Testis (tissue), 3 donors: ENCODE results near the gene BUD13. TPM values are rescaled to one million over a fixed set of nuclear protein-coding genes. Genes with fewer than 3 reads are reported as not detected.

Source experiments
- DNase-seq: peaks from one replicate; pipeline ENCODE4 v3.0.0-alpha.2; 2019
- H3K27ac ChIP-seq, 2 donors: fragments of 200-600 bp; sonication (generic); one replicate each; pipeline ENCODE4 v1.5.1; 2019
- H3K27me3 ChIP-seq: fragments of 200-600 bp; sonication (generic); one replicate; pipeline ENCODE4 v1.5.1; 2019
- H3K36me3 ChIP-seq: fragments of 200-600 bp; sonication (generic); one replicate; pipeline ENCODE4 v1.5.1; 2017; ENCODE audit warnings: low read depth; ENCODE audit errors: missing control alignments
- H3K4me1 ChIP-seq: fragments of 200-600 bp; sonication (generic); one replicate; pipeline ENCODE4 v1.5.1; 2019
- H3K4me3 ChIP-seq, 2 donors: fragments of 200-600 bp; sonication (generic); one replicate each; pipeline ENCODE4 v1.5.1; 2017 to 2019
- H3K9me3 ChIP-seq: fragments of 200-600 bp; sonication (generic); one replicate; pipeline ENCODE4 v1.5.1; 2017
- POLR2A ChIP-seq: fragments of 450-650 bp; IDR thresholded peaks from one replicate; pipeline ENCODE4 v1.6.1; 2017; ENCODE audit warnings: antibody characterized with exemption, mild to moderate bottlenecking, moderate library complexity
- WGBS, 2 donors: methylation state at CpG; one replicate each; pipeline ENCODE4 v1.1.5; 2018; 5-methylcytosine and 5-hydroxymethylcytosine counted together
- intact Hi-C: fragments of 100-400 bp; cut with DNase I; formaldehyde crosslinking; loops from one replicate; pipeline ENCODE4 v1.15.1; 2023; ENCODE audit warnings: low total_unique reads
- polyA plus RNA-seq: library from polyadenylated mRNA; stranded (reverse); fragments of 350-450 nt; fragmentation: Illumina TruSeq; extraction: RNeasy Lipid Tissue Mini Kit (QIAGEN cat#74804); gene quantifications from one replicate; pipeline ENCODE4 v1.2.3, GENCODE V29; 2014; ENCODE audit warnings: low read depth, low replicate concordance; ENCODE audit not compliant: insufficient read depth
- total RNA-seq, 2 donors: library from RNA; depleted of rRNA; stranded (reverse); fragments of >200 nt; gene quantifications; one replicate each; pipeline ENCODE4 v1.2.3, GENCODE V29; 2016
- TF ChIP-seq, protein P1 (sequence below), 3 experiments: fragments of 450-650 bp in 2 of 3; fragments of 200-600 bp in 1 of 3; sonication (generic) in 1 of 3; IDR thresholded peaks; one replicate each; pipeline ENCODE4 v1.5.1; 2016 to 2019; ENCODE audit warnings: antibody characterized with exemption in 3 of 3, mild to moderate bottlenecking in 2 of 3, moderate library complexity in 1 of 3

Gene BUD13
- total and polyA plus RNA-seq, 3 donors from 2014 or later: 25.9 to 47.2 (median 32.0) TPM

GRCh38 chr11:116814502-116814901 is 41.7 kb upstream of the BUD13 start:
- intact Hi-C loops: no loop called here
- H3K27ac ChIP-seq: no peak overlapping the region

GRCh38 chr11:116813781-116814471 is 41.1 kb upstream of the BUD13 start:
- Histone ChIP-seq H3K4me3 (no peak overlapping the region), H3K9me3 (no peaks in the 10 kb centered on the region), H3K4me1 (no peaks in the 10 kb centered on the region), H3K27ac (no peak overlapping the region), H3K36me3 (no peaks in the 10 kb centered on the region), H3K27me3 (no peaks in the 10 kb centered on the region)
- no peak for DNase-seq
- intact Hi-C loops: no loop called here
- TF ChIP-seq POLR2A: no peak
- TF ChIP-seq, protein P1, sequence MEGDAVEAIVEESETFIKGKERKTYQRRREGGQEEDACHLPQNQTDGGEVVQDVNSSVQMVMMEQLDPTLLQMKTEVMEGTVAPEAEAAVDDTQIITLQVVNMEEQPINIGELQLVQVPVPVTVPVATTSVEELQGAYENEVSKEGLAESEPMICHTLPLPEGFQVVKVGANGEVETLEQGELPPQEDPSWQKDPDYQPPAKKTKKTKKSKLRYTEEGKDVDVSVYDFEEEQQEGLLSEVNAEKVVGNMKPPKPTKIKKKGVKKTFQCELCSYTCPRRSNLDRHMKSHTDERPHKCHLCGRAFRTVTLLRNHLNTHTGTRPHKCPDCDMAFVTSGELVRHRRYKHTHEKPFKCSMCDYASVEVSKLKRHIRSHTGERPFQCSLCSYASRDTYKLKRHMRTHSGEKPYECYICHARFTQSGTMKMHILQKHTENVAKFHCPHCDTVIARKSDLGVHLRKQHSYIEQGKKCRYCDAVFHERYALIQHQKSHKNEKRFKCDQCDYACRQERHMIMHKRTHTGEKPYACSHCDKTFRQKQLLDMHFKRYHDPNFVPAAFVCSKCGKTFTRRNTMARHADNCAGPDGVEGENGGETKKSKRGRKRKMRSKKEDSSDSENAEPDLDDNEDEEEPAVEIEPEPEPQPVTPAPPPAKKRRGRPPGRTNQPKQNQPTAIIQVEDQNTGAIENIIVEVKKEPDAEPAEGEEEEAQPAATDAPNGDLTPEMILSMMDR (IDR thresholded peaks at IDR 0.05): no peak
- WGBS, 2 donors: 55 to 75% methylated on average over 4 to 5 of the region's 5 CpGs

More at GRCh38 chr11:116814502-116814901, 41.7 kb upstream of the BUD13 start:
- 89 to 93% methylated on average over 6 of the region's 6 CpGs for WGBS, 2 donors
- DNase-seq: no peak
- H3K27me3 ChIP-seq: no peaks in the 10 kb centered on the region
- TF ChIP-seq POLR2A: no peak
- TF ChIP-seq, protein P1 (IDR thresholded peaks at IDR 0.05): no peak
- no peak overlapping the region for H3K4me3 ChIP-seq
- no peaks in the 10 kb centered on the region for H3K9me3 ChIP-seq
- H3K36me3 ChIP-seq: no peaks in the 10 kb centered on the region
- H3K4me1 ChIP-seq: no peaks in the 10 kb centered on the region

GRCh38 chr11:116813170-116813569 is 40.4 kb upstream of the BUD13 start:
- Histone ChIP-seq H3K4me3 (no peak overlapping the region), H3K27me3 (no peaks in the 10 kb centered on the region), H3K36me3 (no peaks in the 10 kb centered on the region), H3K27ac (no peak overlapping the region), H3K4me1 (no peaks in the 10 kb centered on the region), H3K9me3 (no peaks in the 10 kb centered on the region)
- DNase-seq: no peak
- TF ChIP-seq POLR2A: no peak
- TF ChIP-seq, protein P1 (IDR thresholded peaks at IDR 0.05): no peak
- intact Hi-C loops: no loop called here
- 100% methylated on average over 1 of the region's 1 CpG for WGBS, 2 donors

DNA sequence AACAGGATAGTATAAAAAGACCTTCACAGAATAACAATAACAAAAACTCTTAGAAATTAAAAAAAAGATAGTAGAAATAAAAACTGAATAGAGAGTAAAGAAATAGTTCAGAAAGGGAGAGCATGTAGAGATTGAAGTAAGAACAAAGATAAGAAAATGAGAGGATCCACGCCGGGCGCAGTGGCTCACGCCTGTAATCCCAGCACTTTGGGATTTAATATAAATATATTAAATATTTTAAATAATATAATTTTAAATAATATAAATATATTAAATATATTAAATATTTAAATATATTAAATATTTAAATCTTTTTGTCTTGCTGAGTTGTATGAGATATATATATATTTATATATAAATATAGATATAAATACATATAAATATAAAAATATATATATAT is 39.3 kb upstream of the BUD13 start:
- Histone ChIP-seq H3K27me3 (no peaks in the 10 kb centered on the region), H3K27ac (no peak overlapping the region), H3K36me3 (no peaks in the 10 kb centered on the region), H3K9me3 (no peaks in the 10 kb centered on the region), H3K4me3 (no peak overlapping the region), H3K4me1 (no peaks in the 10 kb centered on the region)
- no peak for DNase-seq
- intact Hi-C loops: no loop called here
- 94 to 96% methylated on average over 4 of the region's 4 CpGs for WGBS, 2 donors
- TF ChIP-seq, protein P1 (IDR thresholded peaks at IDR 0.05): no peak
- TF ChIP-seq POLR2A: no peak

DNA sequence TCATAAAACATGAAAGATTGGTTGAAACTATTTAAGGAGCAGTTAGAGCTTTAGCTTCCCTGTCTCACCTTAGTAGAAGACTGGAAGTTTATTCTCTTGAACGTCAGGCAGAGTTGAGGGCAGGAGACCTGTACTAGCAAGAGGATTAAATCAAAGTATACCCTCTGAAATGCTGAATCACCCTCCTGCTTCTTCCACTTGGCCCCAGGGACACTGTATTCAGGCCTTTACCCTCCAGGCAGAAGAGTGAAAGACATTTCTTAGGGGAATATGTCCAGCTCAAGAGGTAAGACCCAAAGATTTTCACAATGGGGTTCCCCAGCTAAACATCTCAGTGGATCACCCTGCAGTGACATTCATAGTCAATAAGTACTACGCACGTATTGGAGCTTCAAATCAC is 38.4 kb upstream of the BUD13 start:
- H3K4me1 ChIP-seq: no peaks in the 10 kb centered on the region
- no peak for DNase-seq
- H3K36me3 ChIP-seq: no peaks in the 10 kb centered on the region
- no peaks in the 10 kb centered on the region for H3K27me3 ChIP-seq
- intact Hi-C loops: no loop called here
- H3K27ac ChIP-seq: no peak overlapping the region
- 78 to 82% methylated on average over 3 of the region's 3 CpGs for WGBS, 2 donors
- H3K4me3 ChIP-seq: no peak overlapping the region
- TF ChIP-seq POLR2A: no peak
- TF ChIP-seq, protein P1 (IDR thresholded peaks at IDR 0.05): no peak
- no peaks in the 10 kb centered on the region for H3K9me3 ChIP-seq
